Endothelial cell of umbilical vein (primary cell): ENCODE data around the gene CTTNBP2. TPM values are rescaled to one million over a fixed set of nuclear protein-coding genes. Genes with fewer than 3 reads are reported as not detected.

Experiments used
- Bru-seq: library from RNA; stranded (reverse); fragments of 400-500 nt; gene quantifications from one replicate; lab custom pipeline; 2021; lab: Mats Ljungman, UMichigan
- BruChase-seq, 2 experiments: library from RNA; stranded (reverse); fragments of 400-500 nt; gene quantifications; one replicate each; lab custom pipeline; 2021; lab: Mats Ljungman, UMichigan
- BruUV-seq: library from RNA; stranded (reverse); fragments of 400-500 nt; replicated peaks from 2 replicates; lab custom pipeline; 2021; lab: Mats Ljungman, UMichigan
- CTCF ChIA-PET: fragments of 300-600, 350-600 bp; sonication (Branson Sonifier 250); formaldehyde crosslinking; loops from one replicate; lab custom pipeline; 2021; ENCODE audit warnings: antibody characterized with exemption, inconsistent platforms; lab: Charles Lee
- POLR2A ChIA-PET: fragments of 300-600, 350-600 bp; sonication (Branson Sonifier 250); formaldehyde crosslinking; loops from one replicate; lab custom pipeline; 2021; ENCODE audit warnings: antibody characterized with exemption, inconsistent platforms; lab: Charles Lee
- DNase-seq: peaks from one replicate; pipeline ENCODE4 v3.0.0-alpha.2; 2011; ENCODE audit warnings: low read depth, low spot score
- FAIRE-seq: peaks from 2 replicates; lab custom pipeline; 2011; peaks lifted over from hg19 to GRCh38; lab: Jason Lieb, UNC
- H2AFZ ChIP-seq: 2 replicates; pipeline ENCODE4 v1.6.0; 2012; ENCODE audit warnings: low read depth, low read length, control low read depth, inconsistent platforms
- H3K27ac ChIP-seq: 2 replicates; pipeline ENCODE4 v1.5.1; 2011; ENCODE audit warnings: low read depth, mild to moderate bottlenecking, control low read depth, low read length, moderate library complexity; ENCODE audit not compliant: insufficient read depth
- H3K27me3 ChIP-seq, 2 experiments: 2 replicates each; pipeline versions ENCODE4 v1.6.0 to v1.6.1; 2011; ENCODE audit warnings: low read length in 2 of 2, mixed read lengths in 1 of 2; ENCODE audit not compliant: control insufficient read depth in 2 of 2, insufficient read depth in 2 of 2
- H3K36me3 ChIP-seq, 2 experiments: 2 replicates in 1 of 2; 3 replicates in 1 of 2; pipeline ENCODE4 v1.5.1; 2011; ENCODE audit warnings: low read length in 2 of 2, mild to moderate bottlenecking in 1 of 2, moderate library complexity in 1 of 2; ENCODE audit not compliant: control insufficient read depth in 2 of 2, insufficient read depth in 2 of 2; ENCODE audit errors: extremely low read depth in 1 of 2
- H3K4me1 ChIP-seq: 3 replicates; pipeline ENCODE4 v1.5.1; 2011; ENCODE audit warnings: mild to moderate bottlenecking, low read length; ENCODE audit not compliant: control insufficient read depth, insufficient read depth; ENCODE audit errors: extremely low read depth
- H3K4me2 ChIP-seq: 2 replicates; pipeline ENCODE4 v1.6.1; 2011; ENCODE audit warnings: low read length, control low read depth, mixed read lengths; ENCODE audit not compliant: insufficient read depth
- H3K4me3 ChIP-seq, 3 experiments: fragments of 200-600 bp in 1 of 3; sonication (generic), shearing (Covaris generic) in 1 of 3; replicated peaks in 1 of 3; 2 replicates each; pipeline ENCODE4 v1.5.1; 2011 to 2016; ENCODE audit warnings: control low read depth in 3 of 3, low read length in 3 of 3, mild to moderate bottlenecking in 2 of 3, inconsistent platforms in 1 of 3, low read depth in 1 of 3, moderate library complexity in 1 of 3; ENCODE audit not compliant: insufficient read depth in 1 of 3
- H3K79me2 ChIP-seq: 2 replicates; pipeline ENCODE4 v1.6.0; 2012; ENCODE audit warnings: low read length, inconsistent platforms; ENCODE audit not compliant: control insufficient read depth, insufficient read depth
- H3K9ac ChIP-seq: replicated peaks from 2 replicates; pipeline ENCODE3; 2011; ENCODE audit warnings: low read length, control low read depth; ENCODE audit not compliant: insufficient read depth; ENCODE audit errors: extremely low read depth
- H3K9me1 ChIP-seq: replicated peaks from 3 replicates; pipeline ENCODE4 v1.6.0; 2011; ENCODE audit warnings: mild to moderate bottlenecking, low read length; ENCODE audit not compliant: control insufficient read depth, insufficient read depth; ENCODE audit errors: extremely low read depth
- H3K9me3 ChIP-seq: replicated peaks from 2 replicates; pipeline ENCODE4 v1.5.1; 2012; ENCODE audit warnings: low read length, inconsistent platforms; ENCODE audit not compliant: control insufficient read depth, insufficient read depth
- H4K20me1 ChIP-seq: replicated peaks from 2 replicates; pipeline ENCODE3; 2011; ENCODE audit warnings: mild to moderate bottlenecking, low read length; ENCODE audit not compliant: control insufficient read depth, insufficient read depth; ENCODE audit errors: extremely low read depth
- EZH2 ChIP-seq: IDR thresholded peaks from 2 replicates; pipeline ENCODE4 v1.6.1; 2012; ENCODE audit warnings: borderline replicate concordance, low read depth, mild to moderate bottlenecking, moderate library complexity, low read length, inconsistent platforms; ENCODE audit not compliant: severe bottlenecking
- dilution Hi-C: fragments of 300-500 bp; cut with MboI; formaldehyde crosslinking; loops from one replicate; pipeline ENCODE4 v1.15.0; 2019; ENCODE audit warnings: low sequenced_read_pairs; ENCODE audit not compliant: extremely low pct_ligation_motif_present
- intact Hi-C: fragments of 100-400 bp; cut with micrococcal nuclease; formaldehyde crosslinking; loops from one replicate; pipeline ENCODE4 v1.10.0; 2022
- long read RNA-seq: library from polyadenylated mRNA; stranded (forward); transcript quantifications from one replicate; pipeline ENCODE4 v2.0.0, GENCODE V29; 2021
- polyA minus RNA-seq, 3 experiments: library from RNA; depleted of rRNA, polyadenylated mRNA; stranded (reverse); fragments of >200 nt; gene quantifications; 1 replicate in 1 of 3; 2 replicates in 2 of 3; pipeline ENCODE4 v1.2.3, GENCODE V29; 2011
- polyA plus RNA-seq, 4 experiments: library from polyadenylated mRNA; depleted of rRNA in 3 of 4; stranded (reverse) in 3 of 4; unstranded in 1 of 4; fragments of >200 nt; gene quantifications; 2 replicates each; pipeline versions ENCODE4 v1.2.1 to v1.2.3, GENCODE V29; 2011 to 2012; ENCODE audit warnings: missing spikeins in 1 of 4
- total RNA-seq: library from RNA; stranded (reverse); gene quantifications from 2 replicates; pipeline ENCODE4 v1.2.3, GENCODE V29; 2021
- TF ChIP-seq, protein P1 (sequence below): IDR thresholded peaks from 2 replicates; pipeline ENCODE4 v1.6.1; 2011; ENCODE audit not compliant: insufficient read depth, insufficient read length

The CTTNBP2 gene, protein sequence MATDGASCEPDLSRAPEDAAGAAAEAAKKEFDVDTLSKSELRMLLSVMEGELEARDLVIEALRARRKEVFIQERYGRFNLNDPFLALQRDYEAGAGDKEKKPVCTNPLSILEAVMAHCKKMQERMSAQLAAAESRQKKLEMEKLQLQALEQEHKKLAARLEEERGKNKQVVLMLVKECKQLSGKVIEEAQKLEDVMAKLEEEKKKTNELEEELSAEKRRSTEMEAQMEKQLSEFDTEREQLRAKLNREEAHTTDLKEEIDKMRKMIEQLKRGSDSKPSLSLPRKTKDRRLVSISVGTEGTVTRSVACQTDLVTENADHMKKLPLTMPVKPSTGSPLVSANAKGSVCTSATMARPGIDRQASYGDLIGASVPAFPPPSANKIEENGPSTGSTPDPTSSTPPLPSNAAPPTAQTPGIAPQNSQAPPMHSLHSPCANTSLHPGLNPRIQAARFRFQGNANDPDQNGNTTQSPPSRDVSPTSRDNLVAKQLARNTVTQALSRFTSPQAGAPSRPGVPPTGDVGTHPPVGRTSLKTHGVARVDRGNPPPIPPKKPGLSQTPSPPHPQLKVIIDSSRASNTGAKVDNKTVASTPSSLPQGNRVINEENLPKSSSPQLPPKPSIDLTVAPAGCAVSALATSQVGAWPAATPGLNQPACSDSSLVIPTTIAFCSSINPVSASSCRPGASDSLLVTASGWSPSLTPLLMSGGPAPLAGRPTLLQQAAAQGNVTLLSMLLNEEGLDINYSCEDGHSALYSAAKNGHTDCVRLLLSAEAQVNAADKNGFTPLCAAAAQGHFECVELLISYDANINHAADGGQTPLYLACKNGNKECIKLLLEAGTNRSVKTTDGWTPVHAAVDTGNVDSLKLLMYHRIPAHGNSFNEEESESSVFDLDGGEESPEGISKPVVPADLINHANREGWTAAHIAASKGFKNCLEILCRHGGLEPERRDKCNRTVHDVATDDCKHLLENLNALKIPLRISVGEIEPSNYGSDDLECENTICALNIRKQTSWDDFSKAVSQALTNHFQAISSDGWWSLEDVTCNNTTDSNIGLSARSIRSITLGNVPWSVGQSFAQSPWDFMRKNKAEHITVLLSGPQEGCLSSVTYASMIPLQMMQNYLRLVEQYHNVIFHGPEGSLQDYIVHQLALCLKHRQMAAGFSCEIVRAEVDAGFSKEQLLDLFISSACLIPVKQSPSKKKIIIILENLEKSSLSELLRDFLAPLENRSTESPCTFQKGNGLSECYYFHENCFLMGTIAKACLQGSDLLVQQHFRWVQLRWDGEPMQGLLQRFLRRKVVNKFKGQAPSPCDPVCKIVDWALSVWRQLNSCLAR (N-terminal part only)
- total RNA-seq (0.25 and 0.35 TPM in 2 replicates), polyA plus RNA-seq (0.08 and 0.35 TPM in 2 replicates), polyA minus RNA-seq (0.61 and 2.1 TPM in 2 replicates), Bru-seq, nascent RNA (percentile 29 among the genes with signal in this experiment), BruChase-seq, experiment 1, labeled RNA remaining after a 6-hour chase (percentile 13 among the genes with signal in this experiment), BruChase-seq, experiment 2, labeled RNA remaining after a 2-hour chase (percentile 18 among the genes with signal in this experiment)
- polyA plus RNA-seq (2011; cell fraction: cytosol; rRNA removed) = 0.10 and 0.17 TPM in 2 replicates
- polyA plus RNA-seq (2011; cell fraction: nucleus; rRNA removed) = 0.74 and 0.94 TPM in 2 replicates
- not detected in 2 replicates for polyA plus RNA-seq (2012)
- 0.41 TPM for polyA minus RNA-seq (2011; cell fraction: cytosol; rRNA and poly(A)+ RNA removed)
- 0.43 and 0.77 TPM in 2 replicates for polyA minus RNA-seq (2011; cell fraction: nucleus; rRNA and poly(A)+ RNA removed)
- long read RNA-seq, partial matches to known transcripts = 0 of 1 reads
- long read RNA-seq, other reads (novel, unspliced or antisense) = 1 of 1 reads

DNA sequence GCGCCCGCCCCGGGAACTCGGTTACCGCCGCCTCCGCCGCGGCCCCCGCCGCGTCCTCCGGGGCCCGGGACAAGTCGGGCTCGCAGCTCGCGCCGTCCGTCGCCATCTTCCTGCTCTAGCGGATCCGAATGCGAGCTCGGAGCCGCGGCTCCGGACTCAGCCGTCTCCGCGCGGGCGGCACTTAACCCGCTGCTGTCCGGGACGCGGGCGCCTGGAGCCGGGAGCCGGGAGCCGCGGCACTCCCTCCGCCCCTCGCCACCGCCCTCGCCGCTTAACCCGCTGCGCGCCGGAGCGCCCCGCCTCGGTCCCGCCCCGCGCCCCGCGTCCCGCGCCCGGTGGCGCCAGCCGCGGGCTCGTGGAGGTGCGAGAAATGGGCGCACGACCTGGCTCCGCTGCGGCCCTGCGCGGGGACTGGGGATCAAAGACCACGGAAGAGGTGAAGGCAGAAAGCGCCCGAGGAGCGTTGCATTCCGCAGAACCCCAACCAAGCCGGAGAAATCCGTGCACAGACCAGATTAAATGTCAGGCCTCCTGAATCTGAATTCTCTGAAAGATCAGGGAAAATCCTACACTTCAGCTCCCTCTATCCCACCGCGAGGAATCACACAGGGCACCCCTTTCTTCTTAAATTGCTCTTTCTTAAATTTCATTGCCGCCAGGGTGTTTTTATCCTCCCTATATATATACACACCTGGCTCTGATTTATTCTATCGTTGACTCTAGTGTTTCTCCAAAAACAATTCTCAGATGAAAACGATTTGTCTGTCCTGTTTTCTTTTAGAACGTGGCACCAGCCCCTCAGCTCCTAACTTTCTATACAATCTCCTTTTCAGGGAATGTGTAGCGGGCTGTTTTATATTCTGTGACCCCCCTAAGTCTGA, at the start of gene CTTNBP2:
TSS of gene CTTNBP2 (minus strand) at position 132 of the 881 bp plus-strand sequence. CDS start at position 106, 26 bp downstream.
- no peaks in the 10 kb centered on the region for H4K20me1 ChIP-seq
- peak; percentile 44 for DNase-seq
- TF ChIP-seq EZH2 = peak; percentile 42
- TF ChIP-seq, protein P1, sequence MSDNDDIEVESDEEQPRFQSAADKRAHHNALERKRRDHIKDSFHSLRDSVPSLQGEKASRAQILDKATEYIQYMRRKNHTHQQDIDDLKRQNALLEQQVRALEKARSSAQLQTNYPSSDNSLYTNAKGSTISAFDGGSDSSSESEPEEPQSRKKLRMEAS = no peak
- no peaks in the 10 kb centered on the region for H3K36me3 ChIP-seq
- peak within 1 kb of the TSS; percentile 74 for H3K4me2 ChIP-seq
- ChIA-PET POLR2A (no interaction called here), CTCF (interaction anchor here (1.4 to 2.6 kb wide), 4 partner anchors 120 to 415 kb away, joined by 3 to 16 read pairs (median 4); no protein-coding TSS in a partner anchor)
- no peaks in the 10 kb centered on the region for H3K9me3 ChIP-seq
- H2AFZ ChIP-seq = peak within 1 kb of the TSS; percentile 85
- no peaks in the 10 kb centered on the region for H3K9me1 ChIP-seq
- H3K27ac ChIP-seq = no peak within 1 kb of the TSS
- H3K79me2 ChIP-seq = no peaks in the 10 kb centered on the region
- peak within 1 kb of the TSS; percentile 42 to 58 (median 50) for H3K4me3 ChIP-seq
- intact Hi-C loops (no loop called here), dilution Hi-C loops (no loop called here)
- peak within 1 kb of the TSS; percentile 16 for H3K9ac ChIP-seq
- H3K27me3 ChIP-seq = peaks cover 35 to 40% of the 10 kb centered on the region in 2 experiments
- peak; percentile 33 for FAIRE-seq
- H3K4me1 ChIP-seq = peaks cover 12% of the 10 kb centered on the region
- no TSS peak for BruUV-seq
